Measurements from ENCODE around the gene COPB2. TPM values are rescaled to one million over a fixed set of nuclear protein-coding genes. Genes with fewer than 3 reads are reported as not detected.

The COPB2 gene
- total RNA-seq = 100 to 1,000 TPM in 3 of 6 donors, 10 to 100 TPM in 3; 49.2 to 121 (median 102) TPM

DNA sequence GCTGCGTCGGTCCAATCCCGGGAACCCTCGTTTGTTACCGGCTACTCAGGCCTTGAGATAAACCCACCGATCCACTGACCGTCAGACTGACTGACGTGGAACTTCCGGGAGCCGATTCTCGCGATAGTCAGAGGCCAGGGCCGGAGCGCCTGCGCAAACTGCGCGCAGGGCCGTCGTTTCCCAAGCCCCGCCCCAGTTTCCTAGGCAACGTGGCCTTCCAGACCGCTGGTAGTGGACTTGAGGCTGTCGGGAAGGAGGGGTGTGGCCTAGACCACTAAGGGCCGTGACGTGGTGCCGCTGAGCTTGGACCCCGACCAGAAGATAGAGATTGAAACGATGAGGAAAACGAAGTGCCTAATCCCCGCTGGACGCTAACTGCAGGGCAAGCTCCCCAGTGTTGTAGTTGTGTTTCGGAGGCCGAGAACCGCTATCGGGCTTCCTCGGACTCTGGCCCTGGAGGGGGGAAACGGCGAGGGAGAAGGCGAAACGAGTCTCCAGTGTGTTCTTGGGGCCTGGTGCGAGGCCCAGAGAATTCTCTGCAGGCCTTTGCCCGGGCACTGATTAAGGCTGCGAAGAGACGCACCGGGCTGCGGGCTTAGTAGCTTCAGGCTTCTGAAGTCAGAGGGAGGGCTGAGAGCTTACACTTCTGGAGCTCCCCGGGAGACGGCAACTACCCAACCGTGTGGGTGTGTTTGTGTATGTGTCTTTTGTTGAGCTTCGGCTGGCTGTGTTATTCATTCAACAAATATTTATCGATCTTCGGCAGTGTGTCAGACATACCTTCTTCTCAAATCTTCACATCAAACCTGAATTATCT lies at the start of gene COPB2:
TSS of gene COPB2 (minus strand) at position 96 of the 817 bp plus-strand sequence. CDS start 97 bp downstream, outside the sequence.
- WGBS, 2 donors = 1 to 2% methylated on average over 32 to 52 of the region's 52 CpGs

DNA sequence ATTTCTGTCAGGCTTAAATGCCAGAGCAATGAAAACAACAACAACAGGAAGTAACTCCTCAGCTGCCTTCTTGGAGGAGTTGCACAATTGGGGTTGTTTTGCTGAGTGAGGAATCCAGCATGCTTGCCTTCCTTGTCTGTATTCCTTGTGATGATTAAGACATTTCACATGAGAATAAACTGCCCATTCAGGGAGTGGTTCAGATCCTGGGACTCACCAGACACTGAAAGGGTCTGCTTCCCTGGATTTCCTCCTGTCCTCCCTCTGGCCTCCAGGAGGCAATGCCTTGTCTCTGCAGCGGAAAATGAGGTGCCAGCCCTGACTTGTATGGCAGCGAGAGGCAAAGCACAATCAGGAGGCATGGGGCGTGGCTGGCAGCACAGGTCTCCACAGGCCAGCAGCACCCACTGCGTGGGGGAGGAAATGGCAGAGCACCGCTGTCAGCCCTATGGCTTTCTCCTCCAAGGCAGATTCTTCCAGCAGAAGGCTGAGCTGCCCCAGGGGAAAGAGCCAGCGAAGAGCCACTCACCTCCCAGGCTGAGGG lies 45.4 kb upstream of the COPB2 start:
- TF ChIP-seq POLR2AphosphoS5 (IDR thresholded peaks at IDR 0.05) (peak in 1 of 2 donors; percentile 19), POLR2A (IDR thresholded peaks at IDR 0.05) (no peak)
- TF ChIP-seq, protein P1, sequence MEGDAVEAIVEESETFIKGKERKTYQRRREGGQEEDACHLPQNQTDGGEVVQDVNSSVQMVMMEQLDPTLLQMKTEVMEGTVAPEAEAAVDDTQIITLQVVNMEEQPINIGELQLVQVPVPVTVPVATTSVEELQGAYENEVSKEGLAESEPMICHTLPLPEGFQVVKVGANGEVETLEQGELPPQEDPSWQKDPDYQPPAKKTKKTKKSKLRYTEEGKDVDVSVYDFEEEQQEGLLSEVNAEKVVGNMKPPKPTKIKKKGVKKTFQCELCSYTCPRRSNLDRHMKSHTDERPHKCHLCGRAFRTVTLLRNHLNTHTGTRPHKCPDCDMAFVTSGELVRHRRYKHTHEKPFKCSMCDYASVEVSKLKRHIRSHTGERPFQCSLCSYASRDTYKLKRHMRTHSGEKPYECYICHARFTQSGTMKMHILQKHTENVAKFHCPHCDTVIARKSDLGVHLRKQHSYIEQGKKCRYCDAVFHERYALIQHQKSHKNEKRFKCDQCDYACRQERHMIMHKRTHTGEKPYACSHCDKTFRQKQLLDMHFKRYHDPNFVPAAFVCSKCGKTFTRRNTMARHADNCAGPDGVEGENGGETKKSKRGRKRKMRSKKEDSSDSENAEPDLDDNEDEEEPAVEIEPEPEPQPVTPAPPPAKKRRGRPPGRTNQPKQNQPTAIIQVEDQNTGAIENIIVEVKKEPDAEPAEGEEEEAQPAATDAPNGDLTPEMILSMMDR (IDR thresholded peaks at IDR 0.05) = peak in 1 of 6 experiments; percentile 9
- DNase-seq = peak; percentile 27
- ATAC-seq (ENCODE audit: low FRiP score in 2 of 2) = peak in 1 of 2 donors; percentile 83

More for the DNA sequence above, at the start of gene COPB2:
- DNase-seq (peak; percentile 98 to 100), ATAC-seq (ENCODE audit: low FRiP score in 2 of 2) (peak; percentile 99)
- peaks cover 0 to 2% (median 0%) of the 10 kb centered on the region in 4 donors for H3K36me3 ChIP-seq
- H3K9me3 ChIP-seq = no peaks in the 10 kb centered on the region
- peak within 1 kb of the TSS; percentile 90 to 94 (median 94) for H3K27ac ChIP-seq
- peaks cover 22 to 43% (median 40%) of the 10 kb centered on the region in 4 donors for H3K4me1 ChIP-seq
- TF ChIP-seq POLR2A (IDR thresholded peaks at IDR 0.05) (peak; percentile 37 to 92 (median 70)), EP300 (IDR thresholded peaks at IDR 0.05) (peak in 1 of 4 donors; percentile 32), POLR2AphosphoS5 (IDR thresholded peaks at IDR 0.05) (peak; percentile 92 to 93)
- TF ChIP-seq, protein P1 (IDR thresholded peaks at IDR 0.05) = peak in 1 of 6 experiments; percentile 14
- H3K27me3 ChIP-seq = no peaks in the 10 kb centered on the region
- peak within 1 kb of the TSS; percentile 70 to 90 (median 78) for H3K4me3 ChIP-seq

DNA sequence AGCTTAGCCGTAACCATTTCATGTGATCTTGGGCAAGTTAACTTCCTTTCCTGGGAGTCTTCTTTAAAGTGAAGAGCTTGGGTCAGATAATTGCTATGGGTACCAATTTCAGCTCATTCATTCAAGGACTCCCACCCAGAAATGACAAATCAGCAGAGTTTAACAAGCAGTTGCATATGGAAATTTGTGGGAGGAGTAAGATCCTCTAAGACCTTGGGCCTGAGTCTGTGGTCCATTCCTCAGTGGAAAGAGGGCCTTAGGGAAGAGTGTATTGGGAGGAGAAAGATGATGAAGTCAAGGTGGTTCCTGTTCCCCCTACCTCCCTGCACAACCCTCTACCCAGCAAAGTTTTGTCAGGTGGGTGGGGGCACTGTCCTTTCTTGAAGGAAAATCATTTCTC lies 44.8 kb upstream of the COPB2 start:
- WGBS, 2 donors = 80 to 83% methylated on average over 1 of the region's 1 CpG
- TF ChIP-seq EP300 (IDR thresholded peaks at IDR 0.05) (no peak), POLR2A (IDR thresholded peaks at IDR 0.05) (no peak), POLR2AphosphoS5 (IDR thresholded peaks at IDR 0.05) (no peak)
- TF ChIP-seq, protein P1 (IDR thresholded peaks at IDR 0.05) = no peak
- ATAC-seq (ENCODE audit: low FRiP score in 2 of 2) = no peak
- peak overlapping the region in 1 of 4 donors; percentile 24 for H3K27ac ChIP-seq
- peaks cover 0 to 8% (median 1%) of the 10 kb centered on the region in 4 donors for H3K4me1 ChIP-seq
- no peaks in the 10 kb centered on the region for H3K27me3 ChIP-seq
- no peaks in the 10 kb centered on the region for H3K36me3 ChIP-seq
- no peak for DNase-seq
- H3K9me3 ChIP-seq = no peaks in the 10 kb centered on the region
- H3K4me3 ChIP-seq = no peak overlapping the region

More for the DNA sequence above, 45.4 kb upstream of the COPB2 start:
- H3K27ac ChIP-seq = peak overlapping the region in 2 of 4 donors; percentile 24 to 68
- H3K4me3 ChIP-seq = no peak overlapping the region
- H3K36me3 ChIP-seq = no peaks in the 10 kb centered on the region
- H3K4me1 ChIP-seq = peaks cover 0 to 8% (median 1%) of the 10 kb centered on the region in 4 donors
- no peaks in the 10 kb centered on the region for H3K27me3 ChIP-seq
- WGBS, 2 donors = 82 to 100% methylated on average over 1 to 6 of the region's 6 CpGs
- no peaks in the 10 kb centered on the region for H3K9me3 ChIP-seq

DNA sequence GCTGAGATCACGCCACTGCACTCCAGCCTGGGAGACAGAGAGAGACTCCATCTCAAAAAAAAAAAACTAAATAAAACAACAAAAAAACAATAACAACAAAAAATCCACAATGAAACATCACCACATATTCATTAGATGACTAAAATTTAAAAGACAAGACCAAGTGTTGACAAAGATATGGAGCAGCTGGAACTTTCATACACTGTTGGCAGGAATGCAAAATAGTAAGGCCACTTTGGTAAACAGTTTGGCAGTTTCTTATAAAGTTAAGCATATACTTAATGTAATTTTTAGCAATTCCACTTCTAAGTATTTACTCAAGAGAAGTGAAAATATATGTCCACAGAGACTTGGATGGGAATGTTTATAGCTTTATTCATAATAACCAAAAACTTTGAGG lies 43.6 kb upstream of the COPB2 start:
- no peak for ATAC-seq (ENCODE audit: low FRiP score in 2 of 2)
- no peak overlapping the region for H3K4me3 ChIP-seq
- no peak for TF ChIP-seq POLR2AphosphoS5 (IDR thresholded peaks at IDR 0.05)
- TF ChIP-seq, protein P1 (IDR thresholded peaks at IDR 0.05) = no peak
- no peak for TF ChIP-seq EP300 (IDR thresholded peaks at IDR 0.05)
- H3K4me1 ChIP-seq = peaks cover 0 to 8% (median 1%) of the 10 kb centered on the region in 4 donors
- no peak for DNase-seq
- no peaks in the 10 kb centered on the region for H3K36me3 ChIP-seq
- WGBS, 2 donors = 85 to 90% methylated on average over 1 of the region's 1 CpG
- no peaks in the 10 kb centered on the region for H3K9me3 ChIP-seq
- H3K27ac ChIP-seq = no peak overlapping the region
- no peaks in the 10 kb centered on the region for H3K27me3 ChIP-seq
